ENCODE measurements around the gene TMEM163. TPM values are rescaled to one million over a fixed set of nuclear protein-coding genes. Genes with fewer than 3 reads are reported as not detected.

Gene TMEM163
- polyA plus RNA-seq, 1 donor from 2014 or later: 3.5 TPM

DNA sequence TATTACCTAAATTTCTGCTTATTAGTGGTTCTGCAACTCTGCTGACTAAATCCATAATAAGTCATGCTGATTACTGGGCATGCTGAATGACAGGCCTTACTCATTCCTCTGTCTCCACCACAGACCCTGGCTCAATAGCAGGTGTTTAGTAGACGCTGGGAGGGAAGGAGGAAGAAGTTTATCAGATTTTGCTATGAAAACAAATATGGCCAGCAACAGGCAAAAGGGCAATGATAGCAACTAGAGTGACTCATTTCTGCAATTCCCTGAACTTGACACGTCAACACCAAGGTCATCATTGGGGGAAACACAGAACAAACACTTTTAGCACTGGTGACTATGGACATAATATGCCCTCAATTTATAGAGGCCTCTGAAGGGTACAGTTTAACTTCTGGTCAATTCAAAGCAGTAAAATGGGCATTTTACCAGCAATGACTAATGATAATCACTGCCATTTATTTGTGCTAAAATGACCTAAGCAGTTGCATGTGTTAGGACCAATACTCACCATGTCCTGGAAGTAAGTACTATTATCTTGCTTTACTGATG, 35.2 kb downstream of the TMEM163 start:
- Histone ChIP-seq H3K9ac (ENCODE audit: low read length) (no peak overlapping the region), H3K4me3 (ENCODE audit: low read length) (no peak overlapping the region), H3F3A (ENCODE audit: insufficient read depth, low read length, poor library complexity, severe bottlenecking) (no peaks in the 10 kb centered on the region), H4K20me1 (ENCODE audit: insufficient read depth) (no peaks in the 10 kb centered on the region), H3K79me2 (replicated peaks; ENCODE audit: insufficient read depth, low read length) (no peaks in the 10 kb centered on the region), H3K9me2 (ENCODE audit: insufficient read depth, low read length) (no peaks in the 10 kb centered on the region), H3K27ac (ENCODE audit: low read length) (no peak overlapping the region), H3K4me2 (ENCODE audit: low read length) (no peak overlapping the region), H3K9me3 (ENCODE audit: low read length) (no peaks in the 10 kb centered on the region), H3K27me3 (ENCODE audit: insufficient read depth, low read depth, low read length) (no peaks in the 10 kb centered on the region), H2AFZ (ENCODE audit: low read depth, low read length) (no peak overlapping the region), H3K36me3 (ENCODE audit: insufficient read depth, low read length) (no peaks in the 10 kb centered on the region)
- TF ChIP-seq EZH2 (IDR thresholded peaks at IDR 0.05; ENCODE audit: borderline replicate concordance, insufficient read depth, low read length, poor library complexity, severe bottlenecking): no peak
- no peak for TF ChIP-seq MXI1 (conservative IDR thresholded peaks at IDR 0.05; ENCODE audit: poor library complexity, severe bottlenecking)
- TF ChIP-seq EP300 (conservative IDR thresholded peaks at IDR 0.05; ENCODE audit: poor library complexity, severe bottlenecking): no peak
- TF ChIP-seq, protein P1, sequence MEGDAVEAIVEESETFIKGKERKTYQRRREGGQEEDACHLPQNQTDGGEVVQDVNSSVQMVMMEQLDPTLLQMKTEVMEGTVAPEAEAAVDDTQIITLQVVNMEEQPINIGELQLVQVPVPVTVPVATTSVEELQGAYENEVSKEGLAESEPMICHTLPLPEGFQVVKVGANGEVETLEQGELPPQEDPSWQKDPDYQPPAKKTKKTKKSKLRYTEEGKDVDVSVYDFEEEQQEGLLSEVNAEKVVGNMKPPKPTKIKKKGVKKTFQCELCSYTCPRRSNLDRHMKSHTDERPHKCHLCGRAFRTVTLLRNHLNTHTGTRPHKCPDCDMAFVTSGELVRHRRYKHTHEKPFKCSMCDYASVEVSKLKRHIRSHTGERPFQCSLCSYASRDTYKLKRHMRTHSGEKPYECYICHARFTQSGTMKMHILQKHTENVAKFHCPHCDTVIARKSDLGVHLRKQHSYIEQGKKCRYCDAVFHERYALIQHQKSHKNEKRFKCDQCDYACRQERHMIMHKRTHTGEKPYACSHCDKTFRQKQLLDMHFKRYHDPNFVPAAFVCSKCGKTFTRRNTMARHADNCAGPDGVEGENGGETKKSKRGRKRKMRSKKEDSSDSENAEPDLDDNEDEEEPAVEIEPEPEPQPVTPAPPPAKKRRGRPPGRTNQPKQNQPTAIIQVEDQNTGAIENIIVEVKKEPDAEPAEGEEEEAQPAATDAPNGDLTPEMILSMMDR (IDR thresholded peaks at IDR 0.05; ENCODE audit: poor library complexity, severe bottlenecking): no peak
- TF ChIP-seq TAF1 (IDR thresholded peaks at IDR 0.05; ENCODE audit: low read depth): no peak
- TF ChIP-seq, protein P2, sequence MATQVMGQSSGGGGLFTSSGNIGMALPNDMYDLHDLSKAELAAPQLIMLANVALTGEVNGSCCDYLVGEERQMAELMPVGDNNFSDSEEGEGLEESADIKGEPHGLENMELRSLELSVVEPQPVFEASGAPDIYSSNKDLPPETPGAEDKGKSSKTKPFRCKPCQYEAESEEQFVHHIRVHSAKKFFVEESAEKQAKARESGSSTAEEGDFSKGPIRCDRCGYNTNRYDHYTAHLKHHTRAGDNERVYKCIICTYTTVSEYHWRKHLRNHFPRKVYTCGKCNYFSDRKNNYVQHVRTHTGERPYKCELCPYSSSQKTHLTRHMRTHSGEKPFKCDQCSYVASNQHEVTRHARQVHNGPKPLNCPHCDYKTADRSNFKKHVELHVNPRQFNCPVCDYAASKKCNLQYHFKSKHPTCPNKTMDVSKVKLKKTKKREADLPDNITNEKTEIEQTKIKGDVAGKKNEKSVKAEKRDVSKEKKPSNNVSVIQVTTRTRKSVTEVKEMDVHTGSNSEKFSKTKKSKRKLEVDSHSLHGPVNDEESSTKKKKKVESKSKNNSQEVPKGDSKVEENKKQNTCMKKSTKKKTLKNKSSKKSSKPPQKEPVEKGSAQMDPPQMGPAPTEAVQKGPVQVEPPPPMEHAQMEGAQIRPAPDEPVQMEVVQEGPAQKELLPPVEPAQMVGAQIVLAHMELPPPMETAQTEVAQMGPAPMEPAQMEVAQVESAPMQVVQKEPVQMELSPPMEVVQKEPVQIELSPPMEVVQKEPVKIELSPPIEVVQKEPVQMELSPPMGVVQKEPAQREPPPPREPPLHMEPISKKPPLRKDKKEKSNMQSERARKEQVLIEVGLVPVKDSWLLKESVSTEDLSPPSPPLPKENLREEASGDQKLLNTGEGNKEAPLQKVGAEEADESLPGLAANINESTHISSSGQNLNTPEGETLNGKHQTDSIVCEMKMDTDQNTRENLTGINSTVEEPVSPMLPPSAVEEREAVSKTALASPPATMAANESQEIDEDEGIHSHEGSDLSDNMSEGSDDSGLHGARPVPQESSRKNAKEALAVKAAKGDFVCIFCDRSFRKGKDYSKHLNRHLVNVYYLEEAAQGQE (IDR thresholded peaks at IDR 0.05; ENCODE audit: borderline replicate concordance): no peak
- no peak for TF ChIP-seq POLR2AphosphoS5 (IDR thresholded peaks at IDR 0.05)
- TF ChIP-seq SMC3 (conservative IDR thresholded peaks at IDR 0.05; ENCODE audit: poor library complexity): no peak

DNA sequence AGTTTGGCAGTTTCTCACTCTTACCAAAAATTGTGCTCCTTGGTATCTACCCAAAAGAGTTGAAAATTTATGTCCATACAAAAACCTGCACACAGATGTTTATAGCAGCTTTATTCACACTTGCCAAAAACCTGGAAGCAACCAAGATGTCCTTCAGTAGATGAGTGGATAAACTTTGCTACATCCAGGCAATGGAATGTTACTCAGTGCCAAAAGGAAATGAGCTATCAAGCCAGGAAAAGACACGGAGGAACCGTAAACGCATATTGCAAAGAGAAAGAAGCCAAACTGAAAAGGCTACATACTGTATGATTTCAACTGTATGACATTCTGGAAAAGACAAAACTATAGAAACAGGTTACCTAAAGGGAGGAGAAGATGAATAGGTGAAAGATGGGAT, 36.1 kb downstream of the TMEM163 start:
- Histone ChIP-seq H3K9ac (ENCODE audit: low read length) (no peak overlapping the region), H3K9me2 (ENCODE audit: insufficient read depth, low read length) (no peaks in the 10 kb centered on the region), H4K20me1 (ENCODE audit: insufficient read depth) (no peaks in the 10 kb centered on the region), H3F3A (ENCODE audit: insufficient read depth, low read length, poor library complexity, severe bottlenecking) (no peaks in the 10 kb centered on the region), H3K9me3 (ENCODE audit: low read length) (no peaks in the 10 kb centered on the region), H3K27me3 (ENCODE audit: insufficient read depth, low read depth, low read length) (no peaks in the 10 kb centered on the region), H3K4me3 (ENCODE audit: low read length) (no peak overlapping the region), H3K27ac (ENCODE audit: low read length) (no peak overlapping the region), H3K79me2 (replicated peaks; ENCODE audit: insufficient read depth, low read length) (no peaks in the 10 kb centered on the region), H3K4me2 (ENCODE audit: low read length) (no peak overlapping the region), H3K36me3 (ENCODE audit: insufficient read depth, low read length) (no peaks in the 10 kb centered on the region), H2AFZ (ENCODE audit: low read depth, low read length) (no peak overlapping the region)
- TF ChIP-seq, protein P2 (IDR thresholded peaks at IDR 0.05; ENCODE audit: borderline replicate concordance): no peak
- TF ChIP-seq EZH2 (IDR thresholded peaks at IDR 0.05; ENCODE audit: borderline replicate concordance, insufficient read depth, low read length, poor library complexity, severe bottlenecking) (no peak), SMC3 (conservative IDR thresholded peaks at IDR 0.05; ENCODE audit: poor library complexity) (no peak), TAF1 (IDR thresholded peaks at IDR 0.05; ENCODE audit: low read depth) (no peak), RAD21 (conservative IDR thresholded peaks at IDR 0.05) (no peak), MXI1 (conservative IDR thresholded peaks at IDR 0.05; ENCODE audit: poor library complexity, severe bottlenecking) (no peak), POLR2AphosphoS5 (IDR thresholded peaks at IDR 0.05) (no peak), EP300 (conservative IDR thresholded peaks at IDR 0.05; ENCODE audit: poor library complexity, severe bottlenecking) (no peak)
- TF ChIP-seq, protein P1 (IDR thresholded peaks at IDR 0.05; ENCODE audit: poor library complexity, severe bottlenecking): no peak
